Endodermal cell (in vitro differentiated cells): ENCODE results near the gene TNFRSF1B. TPM values are rescaled to one million over a fixed set of nuclear protein-coding genes. Genes with fewer than 3 reads are reported as not detected.
A peak's percentile ranks its signal among the peaks of the same experiment; 100 is the strongest.

Experiments used
- DNase-seq: peaks from one replicate; pipeline ENCODE4 v3.0.0-alpha.2; 2017
- H3K27ac ChIP-seq: 2 replicates; pipeline ENCODE4 v1.5.1; 2013; ENCODE audit warnings: mild to moderate bottlenecking, low read depth, low read length, moderate library complexity
- H3K27me3 ChIP-seq: 2 replicates; pipeline ENCODE4 v1.6.1; 2013; ENCODE audit warnings: mild to moderate bottlenecking, low read length, moderate library complexity; ENCODE audit not compliant: insufficient read depth, control insufficient read depth, poor library complexity, severe bottlenecking
- H3K36me3 ChIP-seq: 2 replicates; pipeline ENCODE4 v1.7.0; 2013; ENCODE audit warnings: mild to moderate bottlenecking, low read length, moderate library complexity; ENCODE audit not compliant: control insufficient read depth, insufficient read depth
- H3K4me1 ChIP-seq: one replicate; pipeline ENCODE4 v1.7.0; 2013; ENCODE audit warnings: low read length; ENCODE audit not compliant: control insufficient read depth, insufficient read depth
- H3K4me3 ChIP-seq: 2 replicates; pipeline ENCODE4 v1.5.1; 2013; ENCODE audit warnings: mild to moderate bottlenecking, low read length, moderate library complexity
- H3K9ac ChIP-seq: 2 replicates; pipeline ENCODE4 v1.6.1; 2013; ENCODE audit warnings: mild to moderate bottlenecking, low read length, moderate library complexity; ENCODE audit not compliant: poor library complexity, severe bottlenecking; ENCODE audit errors: extremely low read depth
- H3K9me3 ChIP-seq: 2 replicates; pipeline ENCODE4 v1.6.1; 2013; ENCODE audit warnings: mild to moderate bottlenecking, low read length, moderate library complexity; ENCODE audit not compliant: control insufficient read depth
- H3K27ac Mint-ChIP-seq: 2 replicates; pipeline ENCODE4 v1.8.0; 2020; ENCODE audit warnings: mixed read lengths
- H3K27me3 Mint-ChIP-seq: 2 replicates; pipeline ENCODE4 v1.8.0; 2021; ENCODE audit warnings: mild to moderate bottlenecking, mixed read lengths; ENCODE audit not compliant: insufficient read depth
- H3K36me3 Mint-ChIP-seq: 2 replicates; pipeline ENCODE4 v1.8.0; 2020; ENCODE audit warnings: low read depth, mixed read lengths
- H3K4me1 Mint-ChIP-seq: 2 replicates; pipeline ENCODE4 v1.8.0; 2020; ENCODE audit warnings: mixed read lengths
- H3K4me3 Mint-ChIP-seq: 2 replicates; pipeline ENCODE4 v1.8.0; 2020; ENCODE audit warnings: mild to moderate bottlenecking, moderate library complexity, mixed read lengths
- H3K9me3 Mint-ChIP-seq: 2 replicates; pipeline ENCODE4 v1.8.0; 2020; ENCODE audit warnings: mild to moderate bottlenecking, mixed read lengths
- CTCF ChIP-seq: fragments of 200-600 bp; sonication (generic); conservative IDR thresholded peaks from 2 replicates; pipeline ENCODE4 v1.5.0; 2021; ENCODE audit warnings: antibody characterized with exemption, mild to moderate bottlenecking
- WGBS, 2 experiments: methylation state at CpG; one replicate each; pipeline versions ENCODE4 v1.1.5 to v1.1.7; 2013; ENCODE audit warnings: missing lambda C conversion rate in 2 of 2, mixed read lengths in 1 of 2; ENCODE audit not compliant: insufficient coverage in 1 of 2, insufficient read length in 1 of 2; 5-methylcytosine and 5-hydroxymethylcytosine counted together
- long read RNA-seq, 4 experiments: library from polyadenylated mRNA in 2 of 4; library from RNA in 1 of 4; library from capped mRNA in 1 of 4; stranded (forward) in 3 of 4; unstranded in 1 of 4; transcript quantifications; one replicate each; pipeline ENCODE4 v2.0.0, GENCODE V29; 2020 to 2021; ENCODE audit warnings: inconsistent platforms in 1 of 4
- polyA plus RNA-seq, 2 experiments: library from polyadenylated mRNA; stranded (reverse); fragments of 50-300 nt; gene quantifications; one replicate each; pipeline ENCODE4 v1.2.3, GENCODE V29; 2013
- total RNA-seq, 2 donors: library from RNA; stranded (reverse); fragmentation: NEBNext Ultra II Directional in 1 of 2; extraction: Animal tissue kit (Norgen Biotek cat#: 25700) in 1 of 2; gene quantifications; 2 replicates in 1 of 2; 3 replicates in 1 of 2; pipeline ENCODE4 v1.2.1, GENCODE V29; 2021

The TNFRSF1B gene
- under 1 TPM; 0.24 to 0.40 TPM for total RNA-seq
- 1.7 TPM for polyA plus RNA-seq (2013, experiment 1 of 2)
- 0.95 TPM for polyA plus RNA-seq (2013, experiment 2 of 2)
- long read RNA-seq, experiment 1 = 0 reads
- long read RNA-seq, experiment 2, partial matches to known transcripts = 0 of 1 reads
- long read RNA-seq, experiment 2, other reads (novel, unspliced or antisense) = 1 of 1 reads
- long read RNA-seq, experiment 3 = 0 reads
- long read RNA-seq, experiment 4 = 0 reads

DNA sequence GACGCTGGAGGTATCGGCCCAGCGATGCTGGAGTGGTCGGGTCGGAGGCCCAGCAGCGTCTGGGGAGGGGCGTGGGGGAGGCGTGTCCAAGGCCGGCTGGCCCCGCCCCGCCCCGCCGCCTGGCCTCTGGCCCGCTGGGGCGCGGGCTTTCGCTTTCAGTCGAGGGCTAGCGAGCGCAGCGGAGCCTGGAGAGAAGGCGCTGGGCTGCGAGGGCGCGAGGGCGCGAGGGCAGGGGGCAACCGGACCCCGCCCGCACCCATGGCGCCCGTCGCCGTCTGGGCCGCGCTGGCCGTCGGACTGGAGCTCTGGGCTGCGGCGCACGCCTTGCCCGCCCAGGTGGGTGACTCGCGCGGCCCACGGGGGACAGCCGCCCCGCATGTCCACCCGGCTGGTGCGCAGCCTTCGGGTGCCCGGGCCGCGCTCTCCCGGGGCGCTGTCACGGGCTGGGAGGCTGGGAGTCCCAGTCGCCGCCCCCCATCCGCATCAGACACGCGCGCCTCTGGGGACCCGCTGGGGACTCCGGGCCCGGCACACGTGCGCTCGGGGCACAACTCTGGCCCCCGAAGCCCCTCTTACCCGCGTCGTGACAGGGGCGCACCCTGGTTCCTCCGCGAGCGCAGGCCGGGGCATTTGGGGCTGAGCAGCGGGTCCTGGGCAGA is at the start of gene TNFRSF1B:
Gene TNFRSF1B (plus strand): TSS at position 158 of the 659 bp plus-strand sequence. CDS start 101 bp downstream, at position 259.
- no peaks in the 10 kb centered on the region for H3K9me3 ChIP-seq
- no peaks in the 10 kb centered on the region for H3K9me3 Mint-ChIP-seq
- no peak within 1 kb of the TSS for H3K27ac ChIP-seq
- peaks cover 7% of the 10 kb centered on the region for H3K4me1 Mint-ChIP-seq
- WGBS, 2 experiments = 25 to 42% methylated on average over 27 to 79 of the region's 79 CpGs
- H3K27me3 Mint-ChIP-seq = peaks cover 55% of the 10 kb centered on the region
- TF ChIP-seq CTCF = no peak
- H3K27ac Mint-ChIP-seq = no peak within 1 kb of the TSS
- H3K36me3 Mint-ChIP-seq = no peaks in the 10 kb centered on the region
- peaks cover 43% of the 10 kb centered on the region for H3K27me3 ChIP-seq
- no peak within 1 kb of the TSS for H3K4me3 ChIP-seq
- DNase-seq = peak; percentile 89
- no peaks in the 10 kb centered on the region for H3K36me3 ChIP-seq
- no peaks in the 10 kb centered on the region for H3K4me1 ChIP-seq
- H3K9ac ChIP-seq = no peak within 1 kb of the TSS
- H3K4me3 Mint-ChIP-seq = peak within 1 kb of the TSS; percentile 29

GRCh38 chr1:12121212-12122003 is 45.4 kb upstream of the TNFRSF1B start:
- 94 to 95% methylated on average over 12 of the region's 12 CpGs for WGBS, 2 experiments
- Histone ChIP-seq H3K36me3 (no peaks in the 10 kb centered on the region), H3K4me3 (no peak overlapping the region), H3K9me3 (no peaks in the 10 kb centered on the region), H3K27me3 (no peaks in the 10 kb centered on the region), H3K4me1 (peaks cover 4% of the 10 kb centered on the region), H3K27ac (no peak overlapping the region), H3K9ac (no peak overlapping the region)
- Mint-ChIP-seq H3K4me3 (no peak overlapping the region), H3K36me3 (no peaks in the 10 kb centered on the region), H3K27me3 (no peaks in the 10 kb centered on the region), H3K4me1 (peaks cover 7% of the 10 kb centered on the region), H3K27ac (no peak overlapping the region), H3K9me3 (peaks cover 2% of the 10 kb centered on the region)
- TF ChIP-seq CTCF = no peak
- DNase-seq = no peak

DNA sequence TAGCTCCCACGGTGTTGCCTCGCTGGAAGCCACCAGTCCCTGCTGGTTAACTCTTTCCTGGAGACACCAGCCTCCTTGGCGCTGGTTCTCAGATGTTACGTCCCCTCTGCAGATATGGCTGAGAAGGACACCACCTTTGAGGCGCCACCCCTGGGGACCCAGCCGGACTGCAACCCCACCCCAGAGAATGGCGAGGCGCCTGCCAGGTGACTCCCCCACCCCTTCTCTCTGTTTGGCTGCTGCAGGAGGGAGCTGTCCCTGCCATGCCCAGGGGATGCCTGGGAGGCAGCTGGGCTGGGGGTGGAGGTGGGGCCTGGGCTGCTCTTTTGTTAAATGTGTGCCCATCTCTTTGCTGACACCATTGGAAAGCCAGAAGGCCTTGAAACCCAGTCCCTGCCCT is 43.6 kb upstream of the TNFRSF1B start:
- no peak overlapping the region for H3K4me3 ChIP-seq
- H3K4me1 ChIP-seq = peaks cover 4% of the 10 kb centered on the region
- no peak overlapping the region for H3K27ac ChIP-seq
- WGBS, 2 experiments = 73 to 83% methylated on average over 6 to 8 of the region's 8 CpGs
- no peaks in the 10 kb centered on the region for H3K9me3 ChIP-seq
- H3K9ac ChIP-seq = no peak overlapping the region
- peaks cover 7% of the 10 kb centered on the region for H3K4me1 Mint-ChIP-seq
- DNase-seq = no peak
- no peak overlapping the region for H3K27ac Mint-ChIP-seq
- H3K36me3 Mint-ChIP-seq = no peaks in the 10 kb centered on the region
- TF ChIP-seq CTCF = no peak
- peaks cover 2% of the 10 kb centered on the region for H3K9me3 Mint-ChIP-seq
- no peak overlapping the region for H3K4me3 Mint-ChIP-seq
- H3K27me3 ChIP-seq = no peaks in the 10 kb centered on the region
- H3K36me3 ChIP-seq = no peaks in the 10 kb centered on the region
- H3K27me3 Mint-ChIP-seq = no peaks in the 10 kb centered on the region
